ENCODE results near the gene CCDC154. TPM values are rescaled to one million over a fixed set of nuclear protein-coding genes. Genes with fewer than 3 reads are reported as not detected.
A peak's percentile ranks its signal among the peaks of the same experiment; 100 is the strongest.

CCDC154 gene
- total and polyA plus RNA-seq, 2 experiments from 2014 or later = 0.31 TPM; not detected in 1

- peak overlapping the region; percentile 81 for H3K4me3 Mint-ChIP-seq
- TF ChIP-seq STAT1 (IDR thresholded peaks at IDR 0.05; ENCODE audit: unreplicated experiment) (no peak), EZH2 (IDR thresholded peaks at IDR 0.05; ENCODE audit: low read depth, unreplicated experiment) (no peak), REST (IDR thresholded peaks at IDR 0.05; ENCODE audit: unreplicated experiment) (no peak), JUNB (IDR thresholded peaks at IDR 0.05; ENCODE audit: unreplicated experiment) (no peak), ZNF331 (CRISPR knock-in tag; IDR thresholded peaks at IDR 0.05; ENCODE audit: low read depth) (no peak), CREB1 (CRISPR knock-in tag; IDR thresholded peaks at IDR 0.05; ENCODE audit: low read depth) (no peak), CTCF (conservative IDR thresholded peaks at IDR 0.05; ENCODE audit: low read depth in 2 of 2) (no peak), ETS1 (IDR thresholded peaks at IDR 0.05) (no peak), NANOG (IDR thresholded peaks at IDR 0.05; ENCODE audit: borderline replicate concordance) (no peak), ZNF462 (CRISPR knock-in tag; IDR thresholded peaks at IDR 0.05) (no peak), EZH2phosphoT487 (IDR thresholded peaks at IDR 0.05; ENCODE audit: unreplicated experiment) (no peak), POLR2AphosphoS5 (IDR thresholded peaks at IDR 0.05; ENCODE audit: low read depth) (no peak), ZNF114 (CRISPR knock-in tag; IDR thresholded peaks at IDR 0.05) (no peak)
- Histone ChIP-seq H3K4me3 (peak overlapping the region; percentile 77), H3K36me3 (ENCODE audit: insufficient read depth) (no peaks in the 10 kb centered on the region), H3K4me1 (ENCODE audit: insufficient read depth) (peaks cover 3% of the 10 kb centered on the region; the same call in 1 of the 2 replicates), H2AFZ (peak overlapping the region; percentile 74; the same call in 1 of the 2 replicates), H3K79me2 (replicated peaks; ENCODE audit: insufficient read depth) (peaks cover 38% of the 10 kb centered on the region), H3K4me2 (peak overlapping the region; percentile 89), H3K9me2 (ENCODE audit: insufficient read depth) (no peaks in the 10 kb centered on the region), H4K20me1 (replicated peaks; ENCODE audit: insufficient read depth) (peaks cover 12% of the 10 kb centered on the region; the same call in 1 of the 2 replicates), H3K27me3 (ENCODE audit: insufficient read depth) (no peaks in the 10 kb centered on the region), H3K27ac (ENCODE audit: low read depth) (no peak overlapping the region), H3F3A (replicated peaks; ENCODE audit: low read depth) (no peaks in the 10 kb centered on the region)
- peaks cover 3% of the 10 kb centered on the region; the same call in 2 of the 3 replicates for H3K36me3 Mint-ChIP-seq (ENCODE audit: low read depth)
- peaks cover 12% of the 10 kb centered on the region for H3K27me3 Mint-ChIP-seq (ENCODE audit: insufficient read depth, low read depth, poor library complexity)
- peak overlapping the region; percentile 56; the same call in 1 of the 2 replicates for H3K27ac Mint-ChIP-seq
- H3K9me3 Mint-ChIP-seq = peaks cover 30% of the 10 kb centered on the region; the same call in 2 of the 3 replicates
- H3K4me1 Mint-ChIP-seq = peaks cover 8% of the 10 kb centered on the region; the same call in 2 of the 3 replicates
- DNase-seq (ENCODE audit: low spot score) = no peak
- no peak for ATAC-seq
Measured at GRCh38 chr16:1475552-1476114, 31.3 kb upstream of the CCDC154 start.

Data from GM23338 (cell line).